Osteocyte (in vitro differentiated cells): Measurements from ENCODE around the gene MPV17. TPM values are rescaled to one million over a fixed set of nuclear protein-coding genes. Genes with fewer than 3 reads are reported as not detected.

Source experiments
- DNase-seq: peaks from one replicate; pipeline ENCODE4 v3.0.0; 2021; ENCODE audit warnings: mixed read lengths; ENCODE audit not compliant: unreplicated experiment; ENCODE audit errors: extremely low spot score
- H3K27ac Mint-ChIP-seq: one replicate; pipeline ENCODE4 v1.8.0; 2021; ENCODE audit warnings: mild to moderate bottlenecking, mixed read lengths; ENCODE audit not compliant: unreplicated experiment
- H3K27me3 Mint-ChIP-seq: one replicate; pipeline ENCODE4 v1.8.0; 2021; ENCODE audit warnings: mixed read lengths; ENCODE audit not compliant: unreplicated experiment
- H3K36me3 Mint-ChIP-seq: one replicate; pipeline ENCODE4 v1.8.0; 2021; ENCODE audit warnings: mixed read lengths; ENCODE audit not compliant: unreplicated experiment
- H3K4me1 Mint-ChIP-seq: one replicate; pipeline ENCODE4 v1.8.0; 2021; ENCODE audit warnings: mixed read lengths; ENCODE audit not compliant: unreplicated experiment
- H3K4me3 Mint-ChIP-seq: one replicate; pipeline ENCODE4 v1.8.0; 2021; ENCODE audit warnings: mild to moderate bottlenecking, moderate library complexity, mixed read lengths; ENCODE audit not compliant: unreplicated experiment
- H3K9me3 Mint-ChIP-seq: one replicate; pipeline ENCODE4 v1.8.0; 2021; ENCODE audit warnings: mixed read lengths; ENCODE audit not compliant: unreplicated experiment
- total RNA-seq: library from RNA; stranded (reverse); gene quantifications from 2 replicates; pipeline ENCODE4 v1.2.1, GENCODE V29; 2021
- TF ChIP-seq, protein P1 (sequence below): fragments of 200-600 bp; sonication (generic); IDR thresholded peaks from 2 replicates; pipeline ENCODE4 v1.5.0; 2021; ENCODE audit warnings: antibody characterized with exemption, mild to moderate bottlenecking, moderate library complexity

Gene MPV17
- total RNA-seq, 1 donor from 2014 or later = 76.0 TPM

- H3K27me3 Mint-ChIP-seq = no peaks in the 10 kb centered on the region
- H3K9me3 Mint-ChIP-seq = no peaks in the 10 kb centered on the region
- no peak for DNase-seq
- TF ChIP-seq, protein P1, sequence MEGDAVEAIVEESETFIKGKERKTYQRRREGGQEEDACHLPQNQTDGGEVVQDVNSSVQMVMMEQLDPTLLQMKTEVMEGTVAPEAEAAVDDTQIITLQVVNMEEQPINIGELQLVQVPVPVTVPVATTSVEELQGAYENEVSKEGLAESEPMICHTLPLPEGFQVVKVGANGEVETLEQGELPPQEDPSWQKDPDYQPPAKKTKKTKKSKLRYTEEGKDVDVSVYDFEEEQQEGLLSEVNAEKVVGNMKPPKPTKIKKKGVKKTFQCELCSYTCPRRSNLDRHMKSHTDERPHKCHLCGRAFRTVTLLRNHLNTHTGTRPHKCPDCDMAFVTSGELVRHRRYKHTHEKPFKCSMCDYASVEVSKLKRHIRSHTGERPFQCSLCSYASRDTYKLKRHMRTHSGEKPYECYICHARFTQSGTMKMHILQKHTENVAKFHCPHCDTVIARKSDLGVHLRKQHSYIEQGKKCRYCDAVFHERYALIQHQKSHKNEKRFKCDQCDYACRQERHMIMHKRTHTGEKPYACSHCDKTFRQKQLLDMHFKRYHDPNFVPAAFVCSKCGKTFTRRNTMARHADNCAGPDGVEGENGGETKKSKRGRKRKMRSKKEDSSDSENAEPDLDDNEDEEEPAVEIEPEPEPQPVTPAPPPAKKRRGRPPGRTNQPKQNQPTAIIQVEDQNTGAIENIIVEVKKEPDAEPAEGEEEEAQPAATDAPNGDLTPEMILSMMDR = no peak
- peaks cover 11% of the 10 kb centered on the region for H3K36me3 Mint-ChIP-seq
- H3K4me3 Mint-ChIP-seq = no peak overlapping the region
- H3K4me1 Mint-ChIP-seq = no peaks in the 10 kb centered on the region
- no peak overlapping the region for H3K27ac Mint-ChIP-seq
These were observed 8.8 kb downstream of the MPV17 start for GRCh38 chr2:27313882-27314645.

DNA sequence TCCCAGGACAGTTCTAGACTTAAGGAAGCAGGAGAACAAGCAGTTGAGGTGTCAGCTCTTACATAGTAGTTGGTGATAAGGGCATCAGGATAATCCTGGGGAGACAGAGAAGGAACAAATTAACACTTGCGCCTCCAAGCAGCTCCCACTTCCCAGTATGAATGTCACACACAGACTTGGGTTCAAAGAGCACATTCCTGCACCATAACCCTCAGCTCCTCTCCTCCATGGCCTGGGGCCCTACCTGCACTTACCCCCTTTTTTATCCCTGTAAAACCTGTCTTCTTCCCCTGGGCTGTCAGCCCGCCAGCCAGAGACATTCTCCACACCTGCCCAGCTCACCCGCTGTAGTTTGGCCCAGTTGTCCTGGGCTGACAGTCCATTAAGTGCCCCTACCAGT is 10.7 kb downstream of the MPV17 start:
- no peak overlapping the region for H3K4me3 Mint-ChIP-seq
- peaks cover 11% of the 10 kb centered on the region for H3K36me3 Mint-ChIP-seq
- TF ChIP-seq, protein P1 = no peak
- H3K27ac Mint-ChIP-seq = no peak overlapping the region
- DNase-seq = no peak
- H3K9me3 Mint-ChIP-seq = no peaks in the 10 kb centered on the region
- H3K27me3 Mint-ChIP-seq = peaks cover 3% of the 10 kb centered on the region
- no peaks in the 10 kb centered on the region for H3K4me1 Mint-ChIP-seq

DNA sequence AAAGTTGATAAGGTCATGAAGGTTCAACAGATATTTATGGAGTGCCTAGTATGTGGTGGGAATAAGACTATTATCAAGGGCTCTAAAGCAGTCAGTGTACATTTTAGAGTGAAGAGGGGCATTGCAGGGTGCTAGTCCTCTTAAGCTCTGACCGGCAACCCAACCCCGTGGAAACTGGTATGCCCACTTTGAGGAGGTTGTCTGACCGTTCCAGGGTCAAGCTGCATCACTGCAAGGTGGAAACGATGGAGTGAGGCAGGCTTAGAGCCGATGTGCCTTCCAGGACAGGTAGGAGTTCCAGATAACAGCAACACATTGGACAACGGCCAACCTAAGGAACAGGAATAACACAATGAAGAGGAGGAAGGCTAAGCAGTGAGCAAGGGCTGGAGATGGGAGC is 13.2 kb downstream of the MPV17 start:
- TF ChIP-seq, protein P1 = no peak
- Mint-ChIP-seq H3K27me3 (peaks cover 6% of the 10 kb centered on the region), H3K27ac (no peak overlapping the region), H3K9me3 (no peaks in the 10 kb centered on the region), H3K4me1 (no peaks in the 10 kb centered on the region), H3K36me3 (peaks cover 11% of the 10 kb centered on the region), H3K4me3 (no peak overlapping the region)
- DNase-seq = no peak

DNA sequence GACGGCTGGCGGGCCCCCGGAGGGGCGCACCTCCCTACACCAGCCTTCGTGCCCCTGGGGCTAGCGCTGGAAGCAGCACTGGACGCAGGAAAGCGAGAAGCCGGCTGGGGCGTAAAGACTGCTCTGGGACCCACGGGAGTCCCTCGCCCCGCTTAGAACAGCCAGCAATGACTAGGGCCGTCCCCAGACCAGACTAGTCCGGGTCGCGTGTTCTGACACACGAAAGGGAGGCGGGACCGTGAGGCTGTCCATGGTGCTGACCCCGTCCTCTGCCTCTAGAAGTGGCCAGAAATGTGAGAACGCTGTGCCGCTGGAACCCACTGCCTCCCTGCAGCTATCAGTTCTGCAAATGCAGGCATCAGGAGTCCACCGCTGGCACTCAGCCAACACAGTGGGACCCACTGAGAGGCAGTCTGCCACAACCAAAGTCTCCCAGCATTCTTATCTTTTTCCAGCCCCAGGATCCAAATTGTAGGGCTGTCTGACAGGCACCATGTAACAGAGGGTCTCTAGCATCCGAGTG is 14.5 kb downstream of the MPV17 start, which contains the start of gene UCN:
Gene UCN, minus strand, starts transcription at position 87 of the 523 bp plus-strand sequence. CDS start 550 bp downstream, outside the sequence.
- Mint-ChIP-seq H3K27me3 (peaks cover 6% of the 10 kb centered on the region), H3K27ac (no peak within 1 kb of the TSS)

More for the DNA sequence above, 14.5 kb downstream of the MPV17 start, which contains the start of gene UCN:
- Mint-ChIP-seq H3K4me1 (no peaks in the 10 kb centered on the region), H3K4me3 (no peak within 1 kb of the TSS), H3K9me3 (no peaks in the 10 kb centered on the region), H3K36me3 (peaks cover 11% of the 10 kb centered on the region)
- no peak for DNase-seq
- TF ChIP-seq, protein P1 = no peak
